Breast epithelium (tissue), 3 donors: ENCODE results near the gene TEP1.

ENCODE experiments used
- POLR2A ChIP-seq: fragments of 450-650 bp; IDR thresholded peaks from one replicate; pipeline ENCODE4 v1.6.1; 2016; ENCODE audit warnings: antibody characterized with exemption, mild to moderate bottlenecking, moderate library complexity
- POLR2AphosphoS5 ChIP-seq, 3 donors: sonication (generic); formaldehyde crosslinking; IDR thresholded peaks; one replicate each; pipeline ENCODE4 v1.6.1; 2017; ENCODE audit warnings: antibody characterized with exemption in 3 of 3
- TF ChIP-seq, protein P1 (sequence below), 3 donors: fragments of 450-650 bp; IDR thresholded peaks; one replicate each; pipeline ENCODE4 v1.5.1; 2016 to 2017; ENCODE audit warnings: antibody characterized with exemption in 3 of 3, mild to moderate bottlenecking in 3 of 3, moderate library complexity in 3 of 3

DNA sequence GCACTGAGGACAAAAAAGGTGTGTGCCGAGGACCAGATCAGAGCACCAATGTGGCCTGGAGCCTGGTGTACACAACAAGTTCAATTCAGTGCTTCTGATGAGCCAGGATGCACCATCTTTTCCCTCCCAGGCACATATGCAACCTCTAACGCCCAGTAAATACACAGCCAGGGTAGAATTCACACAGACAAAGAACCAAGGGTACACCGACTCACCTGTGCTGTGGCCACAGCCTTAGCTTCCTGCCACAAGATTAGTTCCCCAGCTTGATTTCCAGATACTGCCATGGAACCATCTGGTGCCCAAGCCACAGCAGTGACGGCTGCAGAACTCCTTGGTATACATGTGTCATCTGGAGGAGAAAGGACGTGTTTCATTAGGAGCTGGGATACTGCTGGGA is 40.5 kb downstream of the TEP1 start:
- TF ChIP-seq POLR2A (no peak), POLR2AphosphoS5 (IDR thresholded peaks at IDR 0.05) (no peak)
- TF ChIP-seq, protein P1, sequence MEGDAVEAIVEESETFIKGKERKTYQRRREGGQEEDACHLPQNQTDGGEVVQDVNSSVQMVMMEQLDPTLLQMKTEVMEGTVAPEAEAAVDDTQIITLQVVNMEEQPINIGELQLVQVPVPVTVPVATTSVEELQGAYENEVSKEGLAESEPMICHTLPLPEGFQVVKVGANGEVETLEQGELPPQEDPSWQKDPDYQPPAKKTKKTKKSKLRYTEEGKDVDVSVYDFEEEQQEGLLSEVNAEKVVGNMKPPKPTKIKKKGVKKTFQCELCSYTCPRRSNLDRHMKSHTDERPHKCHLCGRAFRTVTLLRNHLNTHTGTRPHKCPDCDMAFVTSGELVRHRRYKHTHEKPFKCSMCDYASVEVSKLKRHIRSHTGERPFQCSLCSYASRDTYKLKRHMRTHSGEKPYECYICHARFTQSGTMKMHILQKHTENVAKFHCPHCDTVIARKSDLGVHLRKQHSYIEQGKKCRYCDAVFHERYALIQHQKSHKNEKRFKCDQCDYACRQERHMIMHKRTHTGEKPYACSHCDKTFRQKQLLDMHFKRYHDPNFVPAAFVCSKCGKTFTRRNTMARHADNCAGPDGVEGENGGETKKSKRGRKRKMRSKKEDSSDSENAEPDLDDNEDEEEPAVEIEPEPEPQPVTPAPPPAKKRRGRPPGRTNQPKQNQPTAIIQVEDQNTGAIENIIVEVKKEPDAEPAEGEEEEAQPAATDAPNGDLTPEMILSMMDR (IDR thresholded peaks at IDR 0.05) = no peak
